Panc1 (cell line): ENCODE measurements around the gene P2RY6.

Experiments used
- POLR2AphosphoS5 ChIP-seq: IDR thresholded peaks from 2 replicates; pipeline ENCODE4 v1.6.1; 2012; ENCODE audit warnings: mild to moderate bottlenecking, low read depth, low read length, moderate library complexity
- SIN3A ChIP-seq: IDR thresholded peaks from 2 replicates; pipeline ENCODE4 v1.6.1; 2012; ENCODE audit warnings: low read depth, mild to moderate bottlenecking, low read length, moderate library complexity, borderline replicate concordance; ENCODE audit not compliant: insufficient read depth
- TCF7L2 ChIP-seq: IDR thresholded peaks from 2 replicates; pipeline ENCODE4 v1.6.1; 2011; ENCODE audit warnings: mild to moderate bottlenecking, low read depth, low read length, inconsistent platforms
- TF ChIP-seq, protein P1 (sequence below), 2 experiments: IDR thresholded peaks; 2 replicates each; pipeline ENCODE4 v1.6.1; 2011 to 2012; ENCODE audit warnings: low read depth in 2 of 2, control low read depth in 1 of 2, low read length in 1 of 2, mild to moderate bottlenecking in 1 of 2, moderate library complexity in 1 of 2; ENCODE audit not compliant: insufficient read depth in 1 of 2
- TF ChIP-seq, protein P2 (sequence below): fragments of 450-650 bp; IDR thresholded peaks from 2 replicates; pipeline ENCODE4 v1.5.1; 2017; ENCODE audit warnings: mild to moderate bottlenecking

DNA sequence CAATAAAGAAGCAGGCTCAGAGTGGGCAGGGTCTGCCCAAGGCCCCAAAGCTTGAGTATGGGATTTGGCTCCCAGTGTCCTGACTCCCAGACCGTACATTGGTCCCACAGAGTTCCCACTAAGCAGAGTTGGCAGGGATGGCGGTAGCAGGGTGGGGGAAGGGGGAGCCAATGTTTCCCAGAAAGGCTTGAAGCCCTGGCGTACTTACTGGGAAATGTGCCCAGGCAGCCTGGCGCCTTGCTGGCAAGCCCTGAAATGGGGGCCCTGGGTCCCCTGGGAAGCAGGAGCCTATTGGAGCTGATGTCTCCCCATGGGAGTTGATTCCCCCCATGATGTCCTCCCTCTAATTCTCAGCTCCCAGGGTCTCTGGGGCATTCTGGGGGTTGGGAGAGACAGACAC is 45.2 kb downstream of the P2RY6 start:
- TF ChIP-seq, protein P1, sequence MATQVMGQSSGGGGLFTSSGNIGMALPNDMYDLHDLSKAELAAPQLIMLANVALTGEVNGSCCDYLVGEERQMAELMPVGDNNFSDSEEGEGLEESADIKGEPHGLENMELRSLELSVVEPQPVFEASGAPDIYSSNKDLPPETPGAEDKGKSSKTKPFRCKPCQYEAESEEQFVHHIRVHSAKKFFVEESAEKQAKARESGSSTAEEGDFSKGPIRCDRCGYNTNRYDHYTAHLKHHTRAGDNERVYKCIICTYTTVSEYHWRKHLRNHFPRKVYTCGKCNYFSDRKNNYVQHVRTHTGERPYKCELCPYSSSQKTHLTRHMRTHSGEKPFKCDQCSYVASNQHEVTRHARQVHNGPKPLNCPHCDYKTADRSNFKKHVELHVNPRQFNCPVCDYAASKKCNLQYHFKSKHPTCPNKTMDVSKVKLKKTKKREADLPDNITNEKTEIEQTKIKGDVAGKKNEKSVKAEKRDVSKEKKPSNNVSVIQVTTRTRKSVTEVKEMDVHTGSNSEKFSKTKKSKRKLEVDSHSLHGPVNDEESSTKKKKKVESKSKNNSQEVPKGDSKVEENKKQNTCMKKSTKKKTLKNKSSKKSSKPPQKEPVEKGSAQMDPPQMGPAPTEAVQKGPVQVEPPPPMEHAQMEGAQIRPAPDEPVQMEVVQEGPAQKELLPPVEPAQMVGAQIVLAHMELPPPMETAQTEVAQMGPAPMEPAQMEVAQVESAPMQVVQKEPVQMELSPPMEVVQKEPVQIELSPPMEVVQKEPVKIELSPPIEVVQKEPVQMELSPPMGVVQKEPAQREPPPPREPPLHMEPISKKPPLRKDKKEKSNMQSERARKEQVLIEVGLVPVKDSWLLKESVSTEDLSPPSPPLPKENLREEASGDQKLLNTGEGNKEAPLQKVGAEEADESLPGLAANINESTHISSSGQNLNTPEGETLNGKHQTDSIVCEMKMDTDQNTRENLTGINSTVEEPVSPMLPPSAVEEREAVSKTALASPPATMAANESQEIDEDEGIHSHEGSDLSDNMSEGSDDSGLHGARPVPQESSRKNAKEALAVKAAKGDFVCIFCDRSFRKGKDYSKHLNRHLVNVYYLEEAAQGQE (IDR thresholded peaks at IDR 0.05; ENCODE audit: insufficient read depth in 1 of 2, low read depth in 2 of 2, low read length in 1 of 2): no peak
- TF ChIP-seq, protein P2, sequence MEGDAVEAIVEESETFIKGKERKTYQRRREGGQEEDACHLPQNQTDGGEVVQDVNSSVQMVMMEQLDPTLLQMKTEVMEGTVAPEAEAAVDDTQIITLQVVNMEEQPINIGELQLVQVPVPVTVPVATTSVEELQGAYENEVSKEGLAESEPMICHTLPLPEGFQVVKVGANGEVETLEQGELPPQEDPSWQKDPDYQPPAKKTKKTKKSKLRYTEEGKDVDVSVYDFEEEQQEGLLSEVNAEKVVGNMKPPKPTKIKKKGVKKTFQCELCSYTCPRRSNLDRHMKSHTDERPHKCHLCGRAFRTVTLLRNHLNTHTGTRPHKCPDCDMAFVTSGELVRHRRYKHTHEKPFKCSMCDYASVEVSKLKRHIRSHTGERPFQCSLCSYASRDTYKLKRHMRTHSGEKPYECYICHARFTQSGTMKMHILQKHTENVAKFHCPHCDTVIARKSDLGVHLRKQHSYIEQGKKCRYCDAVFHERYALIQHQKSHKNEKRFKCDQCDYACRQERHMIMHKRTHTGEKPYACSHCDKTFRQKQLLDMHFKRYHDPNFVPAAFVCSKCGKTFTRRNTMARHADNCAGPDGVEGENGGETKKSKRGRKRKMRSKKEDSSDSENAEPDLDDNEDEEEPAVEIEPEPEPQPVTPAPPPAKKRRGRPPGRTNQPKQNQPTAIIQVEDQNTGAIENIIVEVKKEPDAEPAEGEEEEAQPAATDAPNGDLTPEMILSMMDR: no peak
- no peak for TF ChIP-seq POLR2AphosphoS5
- TF ChIP-seq SIN3A: no peak
- TF ChIP-seq TCF7L2: no peak
